WERI-Rb-1 (cell line): ENCODE measurements around the gene ALKBH7.

Experiments used
- DNase-seq: peaks from one replicate; pipeline ENCODE4 v3.0.0-alpha.2; 2020
- H3K27ac ChIP-seq: fragments of 250-450 bp; sonication (Bioruptor Pico); 2 replicates; pipeline ENCODE4 v1.5.1; 2020; ENCODE audit warnings: mild to moderate bottlenecking, moderate library complexity
- H3K27me3 ChIP-seq: fragments of 250-450 bp; sonication (Bioruptor Pico); 2 replicates; pipeline ENCODE4 v1.5.1; 2021; ENCODE audit warnings: mild to moderate bottlenecking, low read depth, moderate library complexity; ENCODE audit not compliant: insufficient read depth, severe bottlenecking
- H3K36me3 ChIP-seq: fragments of 250-450 bp; sonication (Bioruptor Pico); 2 replicates; pipeline ENCODE4 v1.5.1; 2020; ENCODE audit warnings: mild to moderate bottlenecking, moderate library complexity
- H3K4me3 ChIP-seq: 2 replicates; pipeline ENCODE4 v1.5.1; 2011; ENCODE audit warnings: low read depth, mild to moderate bottlenecking, control low read depth, low read length
- H3K9me3 ChIP-seq: fragments of 250-450 bp; sonication (Bioruptor Pico); 2 replicates; pipeline ENCODE4 v1.5.1; 2021; ENCODE audit warnings: mild to moderate bottlenecking, moderate library complexity; ENCODE audit not compliant: severe bottlenecking
- CTCF ChIP-seq: IDR thresholded peaks from 2 replicates; pipeline ENCODE4 v1.5.1; 2011; ENCODE audit warnings: low read depth, mild to moderate bottlenecking, control low read depth, inconsistent platforms, low read length

The ALKBH7 gene

GRCh38 chr19:6412447-6413091 is 40.0 kb downstream of the ALKBH7 start:
- no peaks in the 10 kb centered on the region for H3K9me3 ChIP-seq
- peaks cover 34% of the 10 kb centered on the region for H3K36me3 ChIP-seq
- H3K27me3 ChIP-seq, result no peaks in the 10 kb centered on the region
- DNase-seq, result peak; percentile 69
- peak; percentile 88 for TF ChIP-seq CTCF
- H3K27ac ChIP-seq, result no peak overlapping the region
- no peak overlapping the region for H3K4me3 ChIP-seq

- no peak for TF ChIP-seq CTCF
- Histone ChIP-seq H3K4me3 (no peak overlapping the region), H3K9me3 (no peaks in the 10 kb centered on the region), H3K27ac (no peak overlapping the region), H3K27me3 (no peaks in the 10 kb centered on the region), H3K36me3 (peaks cover 41% of the 10 kb centered on the region)
- DNase-seq, result no peak
Measured at GRCh38 chr19:6413291-6413690, 40.7 kb downstream of the ALKBH7 start.

GRCh38 chr19:6413721-6414643 is 41.4 kb downstream of the ALKBH7 start:
- no peak overlapping the region for H3K4me3 ChIP-seq
- H3K9me3 ChIP-seq, result no peaks in the 10 kb centered on the region
- DNase-seq, result no peak
- 0 out of 2 replicates have a peak, but pooled peaks have one; percentile 3 for TF ChIP-seq CTCF
- H3K27ac ChIP-seq, result no peak overlapping the region
- peaks cover 48% of the 10 kb centered on the region for H3K36me3 ChIP-seq
- no peaks in the 10 kb centered on the region for H3K27me3 ChIP-seq

GRCh38 chr19:6414793-6415590 is 42.4 kb downstream of the ALKBH7 start:
- Histone ChIP-seq H3K9me3 (no peaks in the 10 kb centered on the region), H3K27me3 (no peaks in the 10 kb centered on the region), H3K27ac (no peak overlapping the region), H3K36me3 (peaks cover 58% of the 10 kb centered on the region), H3K4me3 (no peak overlapping the region)
- no peak for DNase-seq
- TF ChIP-seq CTCF, result 0 out of 2 replicates have a peak, but pooled peaks have one; percentile 6

GRCh38 chr19:6415591-6416190 is 43.1 kb downstream of the ALKBH7 start:
- Histone ChIP-seq H3K27ac (no peak overlapping the region), H3K27me3 (no peaks in the 10 kb centered on the region), H3K9me3 (no peaks in the 10 kb centered on the region), H3K4me3 (no peak overlapping the region), H3K36me3 (peaks cover 65% of the 10 kb centered on the region)
- no peak for TF ChIP-seq CTCF
- no peak for DNase-seq
